Parathyroid adenoma (tissue), 2 donors: ENCODE results near the gene RANBP3.

Source experiments
- H2AFZ ChIP-seq: fragments of 300-600 bp; sonication (generic); one replicate; pipeline ENCODE4 v1.7.0; 2017; ENCODE audit warnings: antibody characterized with exemption, mild to moderate bottlenecking
- H3K27ac ChIP-seq: fragments of 300-600 bp; sonication (generic); one replicate; pipeline ENCODE4 v1.7.0; 2017
- H3K27me3 ChIP-seq: fragments of 300-600 bp; sonication (generic); one replicate; pipeline ENCODE4 v1.7.0; 2017; ENCODE audit warnings: low read length; ENCODE audit not compliant: control insufficient read depth, insufficient read depth
- H3K36me3 ChIP-seq: fragments of 300-600 bp; sonication (generic); one replicate; pipeline ENCODE4 v1.7.0; 2017; ENCODE audit warnings: low read length; ENCODE audit not compliant: control insufficient read depth, insufficient read depth
- H3K4me1 ChIP-seq: fragments of 300-600 bp; sonication (generic); one replicate; pipeline ENCODE4 v1.7.0; 2017; ENCODE audit warnings: control low read depth
- H3K4me2 ChIP-seq: fragments of 300-600 bp; sonication (generic); one replicate; pipeline ENCODE4 v1.7.0; 2017; ENCODE audit warnings: low read length
- H3K4me3 ChIP-seq: fragments of 300-600 bp; sonication (generic); one replicate; pipeline ENCODE4 v1.7.0; 2017; ENCODE audit warnings: low read depth, low read length
- H3K79me2 ChIP-seq: fragments of 300-600 bp; sonication (generic); one replicate; pipeline ENCODE4 v1.7.0; 2017; ENCODE audit warnings: control low read depth
- H3K9ac ChIP-seq: fragments of 300-600 bp; sonication (generic); one replicate; pipeline ENCODE4 v1.7.0; 2017; ENCODE audit warnings: mild to moderate bottlenecking
- H3K9me3 ChIP-seq: fragments of 300-600 bp; sonication (generic); one replicate; pipeline ENCODE4 v1.7.0; 2017; ENCODE audit warnings: low read length; ENCODE audit not compliant: control insufficient read depth
- CTCF ChIP-seq: fragments of 300-600 bp; sonication (generic); IDR thresholded peaks from one replicate; pipeline ENCODE4 v1.7.0; 2017; ENCODE audit warnings: antibody characterized with exemption, mild to moderate bottlenecking
- donor health status: primary hyperparathyroidism.

Gene RANBP3

GRCh38 chr19:5958851-5959122 is 19.2 kb downstream of the RANBP3 start:
- H3K4me3 ChIP-seq = no peak overlapping the region
- H3K27ac ChIP-seq = no peak overlapping the region
- no peak for TF ChIP-seq CTCF
- peaks cover 44% of the 10 kb centered on the region for H3K4me1 ChIP-seq
- no peak overlapping the region for H3K4me2 ChIP-seq
- H3K27me3 ChIP-seq = no peaks in the 10 kb centered on the region
- no peaks in the 10 kb centered on the region for H3K36me3 ChIP-seq
- H3K9me3 ChIP-seq = no peaks in the 10 kb centered on the region
- peaks cover 74% of the 10 kb centered on the region for H3K79me2 ChIP-seq
- H3K9ac ChIP-seq = no peak overlapping the region
- no peak overlapping the region for H2AFZ ChIP-seq

- H3K4me2 ChIP-seq = no peak overlapping the region
- H3K79me2 ChIP-seq = peaks cover 69% of the 10 kb centered on the region
- no peak overlapping the region for H3K9ac ChIP-seq
- peaks cover 47% of the 10 kb centered on the region for H3K4me1 ChIP-seq
- H2AFZ ChIP-seq = no peak overlapping the region
- no peaks in the 10 kb centered on the region for H3K27me3 ChIP-seq
- H3K9me3 ChIP-seq = no peaks in the 10 kb centered on the region
- no peaks in the 10 kb centered on the region for H3K36me3 ChIP-seq
- H3K27ac ChIP-seq = no peak overlapping the region
- TF ChIP-seq CTCF = no peak
- H3K4me3 ChIP-seq = no peak overlapping the region
These were observed 19.7 kb downstream of the RANBP3 start for GRCh38 chr19:5958074-5958850.

- H3K4me3 ChIP-seq = no peak overlapping the region
- H3K4me1 ChIP-seq = peaks cover 46% of the 10 kb centered on the region
- no peak overlapping the region for H3K9ac ChIP-seq
- H3K27ac ChIP-seq = no peak overlapping the region
- no peak overlapping the region for H2AFZ ChIP-seq
- H3K4me2 ChIP-seq = no peak overlapping the region
- H3K9me3 ChIP-seq = no peaks in the 10 kb centered on the region
- no peak for TF ChIP-seq CTCF
- H3K79me2 ChIP-seq = peaks cover 73% of the 10 kb centered on the region
- no peaks in the 10 kb centered on the region for H3K36me3 ChIP-seq
- H3K27me3 ChIP-seq = no peaks in the 10 kb centered on the region
These were observed 20.8 kb downstream of the RANBP3 start for GRCh38 chr19:5957170-5957569.

- H3K4me1 ChIP-seq = peaks cover 42% of the 10 kb centered on the region
These were observed 21.2 kb downstream of the RANBP3 start for GRCh38 chr19:5956728-5957127.

More at GRCh38 chr19:5956728-5957127, 21.2 kb downstream of the RANBP3 start:
- H3K4me3 ChIP-seq = no peak overlapping the region
- H3K4me2 ChIP-seq = peak overlapping the region; percentile 46
- H3K79me2 ChIP-seq = peaks cover 75% of the 10 kb centered on the region
- no peak overlapping the region for H3K9ac ChIP-seq
- H3K9me3 ChIP-seq = no peaks in the 10 kb centered on the region
- no peaks in the 10 kb centered on the region for H3K27me3 ChIP-seq
- H2AFZ ChIP-seq = no peak overlapping the region
- no peak for TF ChIP-seq CTCF
- H3K36me3 ChIP-seq = no peaks in the 10 kb centered on the region
- H3K27ac ChIP-seq = no peak overlapping the region
